GM13976 (cell line): ENCODE results near the gene SPACA5.
"Not testable (repeated sequence)": the region's sequence is repeated elsewhere in the genome, so short reads cannot be mapped to it uniquely, and the experiment has no call there.

Source experiments
- DNase-seq: peaks from one replicate; pipeline ENCODE4 v3.0.0; 2012; ENCODE audit warnings: low spot score
- in situ Hi-C: fragments of 300-500 bp; cut with MboI; formaldehyde crosslinking; loops from one replicate; pipeline ENCODE4 v1.12.0; 2022; ENCODE audit warnings: low sequenced_read_pairs, mixed read lengths, inconsistent platforms; ENCODE audit not compliant: unreplicated experiment
- TF ChIP-seq, protein P1 (sequence below): IDR thresholded peaks from 2 replicates; pipeline ENCODE4 v1.5.1; 2012; ENCODE audit warnings: borderline replicate concordance, mild to moderate bottlenecking; ENCODE audit not compliant: insufficient read depth; ENCODE audit errors: extremely low read depth, missing control alignments, control extremely low read depth

SPACA5 gene

DNA sequence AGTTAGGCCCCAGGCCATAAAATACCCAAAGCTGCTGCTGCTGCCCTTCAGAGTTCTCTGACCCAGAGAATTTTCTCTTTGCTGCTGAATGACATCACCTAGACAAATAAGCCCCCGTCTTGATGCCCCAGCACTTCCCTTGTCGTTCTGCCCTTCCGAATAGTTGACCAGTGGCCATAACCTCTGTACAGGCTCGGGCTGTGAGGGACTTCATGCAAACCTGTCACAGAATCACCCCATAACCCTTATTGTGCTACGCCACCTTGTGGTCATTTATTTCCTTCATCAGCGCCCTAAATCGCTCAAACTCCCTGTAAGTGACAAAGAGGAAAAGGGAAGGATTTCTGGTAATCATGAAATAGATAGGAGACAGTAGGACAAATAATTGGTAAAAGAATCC, 18.8 kb downstream of the SPACA5 start:
- DNase-seq = peak; percentile 40
- in situ Hi-C loops = loop anchor here (10.0 kb wide), 2 partner anchors 191 to 271 kb away; partner anchors contain the start of gene ZNF81
- TF ChIP-seq, protein P1, sequence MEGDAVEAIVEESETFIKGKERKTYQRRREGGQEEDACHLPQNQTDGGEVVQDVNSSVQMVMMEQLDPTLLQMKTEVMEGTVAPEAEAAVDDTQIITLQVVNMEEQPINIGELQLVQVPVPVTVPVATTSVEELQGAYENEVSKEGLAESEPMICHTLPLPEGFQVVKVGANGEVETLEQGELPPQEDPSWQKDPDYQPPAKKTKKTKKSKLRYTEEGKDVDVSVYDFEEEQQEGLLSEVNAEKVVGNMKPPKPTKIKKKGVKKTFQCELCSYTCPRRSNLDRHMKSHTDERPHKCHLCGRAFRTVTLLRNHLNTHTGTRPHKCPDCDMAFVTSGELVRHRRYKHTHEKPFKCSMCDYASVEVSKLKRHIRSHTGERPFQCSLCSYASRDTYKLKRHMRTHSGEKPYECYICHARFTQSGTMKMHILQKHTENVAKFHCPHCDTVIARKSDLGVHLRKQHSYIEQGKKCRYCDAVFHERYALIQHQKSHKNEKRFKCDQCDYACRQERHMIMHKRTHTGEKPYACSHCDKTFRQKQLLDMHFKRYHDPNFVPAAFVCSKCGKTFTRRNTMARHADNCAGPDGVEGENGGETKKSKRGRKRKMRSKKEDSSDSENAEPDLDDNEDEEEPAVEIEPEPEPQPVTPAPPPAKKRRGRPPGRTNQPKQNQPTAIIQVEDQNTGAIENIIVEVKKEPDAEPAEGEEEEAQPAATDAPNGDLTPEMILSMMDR = peak; percentile 55

DNA sequence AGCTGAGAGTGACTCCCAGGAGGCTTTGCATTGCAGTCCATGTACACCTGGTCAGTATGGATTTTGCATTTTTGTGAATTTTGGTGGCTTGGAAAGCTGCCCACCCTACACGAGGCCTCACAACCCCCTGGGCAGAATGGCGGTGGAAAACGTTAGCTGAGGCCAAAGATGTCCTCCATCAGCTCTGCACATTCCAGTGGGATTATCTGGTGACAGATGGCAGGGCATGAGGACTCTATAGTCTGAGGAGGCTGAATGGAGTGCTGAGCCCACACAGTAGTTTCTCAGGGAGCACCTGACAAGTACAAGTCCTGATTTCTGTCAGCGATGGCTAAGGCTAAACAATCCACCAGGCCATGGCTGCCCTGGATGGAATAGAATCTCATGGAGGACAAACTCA, 20.8 kb downstream of the SPACA5 start:
- in situ Hi-C loops = loop anchor here (10.0 kb wide), 2 partner anchors 193 to 273 kb away; partner anchors contain the start of gene ZNF81

DNA sequence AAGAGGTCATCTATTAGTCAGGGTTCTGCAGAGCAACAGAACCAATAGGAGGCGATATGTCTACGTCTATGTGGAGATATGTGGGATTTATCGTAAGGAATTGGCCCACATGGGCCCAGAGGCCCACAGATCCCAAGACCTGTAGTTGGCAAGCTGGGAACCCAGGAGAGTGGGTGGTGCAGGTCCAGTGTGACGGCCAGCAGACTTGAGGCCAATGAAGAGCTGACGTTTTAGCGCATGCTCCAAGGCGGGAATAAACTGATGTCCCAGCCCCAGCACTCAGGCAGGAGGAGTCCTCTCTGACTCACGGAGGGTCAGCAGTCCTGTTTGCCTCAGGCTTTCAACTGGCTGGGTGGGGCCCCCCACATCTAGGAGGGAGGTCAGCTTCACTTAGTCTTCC, 21.3 kb downstream of the SPACA5 start:
- TF ChIP-seq, protein P1 = no peak
- DNase-seq = no peak
- in situ Hi-C loops = loop anchor here (10.0 kb wide), 2 partner anchors 193 to 273 kb away; partner anchors contain the start of gene ZNF81

More for the DNA sequence above, 20.8 kb downstream of the SPACA5 start:
- not testable (repeated sequence) for DNase-seq

DNA sequence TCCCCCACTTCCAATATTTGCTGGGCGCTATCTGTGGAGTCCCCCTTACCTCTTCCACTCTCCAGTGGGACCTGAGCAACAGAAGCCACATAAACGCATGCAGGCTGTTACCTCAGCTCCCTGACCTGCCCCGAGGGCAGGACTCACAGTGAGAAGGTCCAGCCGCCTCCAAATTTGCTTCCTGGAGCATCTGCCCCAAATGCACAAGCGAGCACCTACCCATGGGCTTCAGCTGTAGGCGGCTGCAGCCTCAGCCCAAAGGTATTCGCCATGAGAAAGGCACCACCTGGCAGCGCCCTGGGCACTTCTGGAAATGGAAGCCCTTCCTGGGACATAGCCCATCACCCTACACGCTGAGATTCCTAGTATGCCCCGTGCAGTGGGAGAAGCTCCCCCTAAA, 23.4 kb downstream of the SPACA5 start:
- TF ChIP-seq, protein P1 = no peak
- in situ Hi-C loops = no loop called here
- no peak for DNase-seq

DNA sequence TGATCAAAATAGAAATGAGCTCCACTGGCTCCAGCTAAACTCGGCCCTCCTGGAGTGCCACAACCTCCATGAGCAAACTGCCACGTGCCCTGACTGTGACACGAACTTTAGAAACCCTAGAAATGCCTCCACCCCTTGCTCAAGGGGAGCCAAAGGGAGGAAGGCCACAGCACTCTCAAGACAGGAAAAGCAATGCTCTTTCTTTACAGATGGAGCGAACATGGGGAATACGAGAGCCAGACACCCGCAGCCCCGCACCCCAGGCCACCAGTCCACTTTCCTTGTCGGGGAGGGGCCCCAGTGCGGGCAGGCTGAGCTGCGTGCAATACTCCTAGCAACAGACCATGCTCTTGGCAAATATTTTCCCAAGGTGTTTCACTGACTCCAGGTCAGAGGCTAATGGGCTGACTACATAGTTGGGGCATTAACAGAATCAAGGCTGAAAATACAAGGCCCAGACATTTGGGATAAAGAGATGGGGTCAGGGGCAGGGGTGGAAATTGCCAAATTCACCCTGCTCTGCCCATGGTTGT, 23.9 kb downstream of the SPACA5 start:
- in situ Hi-C loops, DNase-seq: not testable (repeated sequence)

DNA sequence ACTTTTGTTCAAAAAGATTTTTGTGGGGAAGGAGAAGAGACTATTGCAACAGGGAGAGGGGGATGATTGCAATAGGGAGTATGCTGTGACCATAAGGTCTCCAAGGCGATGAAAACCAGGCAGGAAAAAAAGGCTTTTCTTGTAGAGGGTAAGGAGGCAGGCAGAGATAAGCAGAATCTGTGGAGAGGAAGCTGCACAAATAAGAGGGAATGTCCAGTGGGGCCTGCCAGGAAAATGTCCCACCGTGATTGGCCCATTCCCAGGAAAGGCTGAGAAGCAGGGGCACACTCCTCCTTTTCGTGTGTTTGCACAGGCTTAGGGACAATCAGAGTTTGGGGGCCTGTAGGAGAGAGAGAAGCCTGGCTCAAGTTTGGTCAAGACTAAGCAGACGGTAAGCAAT, 29.1 kb downstream of the SPACA5 start:
- TF ChIP-seq, protein P1 = no peak
- in situ Hi-C loops = no loop called here
- no peak for DNase-seq

DNA sequence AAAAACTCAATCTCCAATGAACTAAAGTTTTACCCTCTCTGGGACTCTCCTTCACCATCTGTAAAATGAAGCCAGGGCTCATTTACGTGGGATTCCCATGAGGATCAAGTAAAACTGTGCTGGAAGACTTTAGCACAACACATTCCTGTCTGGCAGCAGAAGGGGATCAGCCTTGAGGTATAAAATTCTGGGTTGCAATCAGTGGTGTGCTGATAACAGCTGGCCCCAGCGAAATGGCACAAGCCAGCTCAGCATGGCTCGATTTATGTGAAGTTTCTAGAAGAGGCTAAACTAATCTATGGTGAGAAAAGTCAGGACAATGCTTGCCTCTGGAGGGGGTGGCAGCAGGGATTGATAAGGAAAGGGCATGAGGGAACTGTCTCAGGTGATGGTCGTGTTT, 36.3 kb downstream of the SPACA5 start:
- DNase-seq = no peak
- in situ Hi-C loops = no loop called here
- TF ChIP-seq, protein P1 = no peak
